H1 (cell line): ENCODE measurements around the gene KLHL30. TPM values are rescaled to one million over a fixed set of nuclear protein-coding genes. Genes with fewer than 3 reads are reported as not detected.

Source experiments
- CTCF ChIA-PET: fragments of 300-600 bp; sonication (Branson Sonifier 250); formaldehyde crosslinking; loops from one replicate; lab custom pipeline; 2021; ENCODE audit not compliant: partially characterized antibody; lab: Charles Lee
- POLR2A ChIA-PET: fragments of 300-600 bp; sonication (Branson Sonifier 250); formaldehyde crosslinking; loops from one replicate; lab custom pipeline; 2021; ENCODE audit warnings: inconsistent platforms; ENCODE audit not compliant: partially characterized antibody; lab: Charles Lee
- DNase-seq, 2 experiments: peaks; one replicate each; pipeline versions ENCODE4 v3.0.0 to v3.0.0-alpha.2; 2010 to 2022; ENCODE audit warnings: low spot score in 2 of 2, low read depth in 1 of 2, mixed read lengths in 1 of 2
- FAIRE-seq: peaks from 2 replicates; lab custom pipeline; 2011; peaks lifted over from hg19 to GRCh38; lab: Jason Lieb, UNC
- H2AFZ ChIP-seq: 2 replicates; pipeline ENCODE4 v1.8.1; 2012; ENCODE audit warnings: low read length, inconsistent platforms
- H2AK5ac ChIP-seq: 2 replicates; pipeline ENCODE4 v1.6.1; 2013; ENCODE audit warnings: low read depth, low read length
- H2BK120ac ChIP-seq: replicated peaks from 2 replicates; pipeline ENCODE3; 2013; ENCODE audit warnings: low read depth, low read length, inconsistent platforms
- H2BK12ac ChIP-seq: 2 replicates; pipeline ENCODE4 v1.6.1; 2013; ENCODE audit warnings: low read depth, low read length
- H2BK15ac ChIP-seq: 2 replicates; pipeline ENCODE4 v1.6.1; 2013; ENCODE audit warnings: low read length
- H2BK20ac ChIP-seq: 2 replicates; pipeline ENCODE4 v1.6.1; 2013; ENCODE audit warnings: low read length
- H2BK5ac ChIP-seq: 2 replicates; pipeline ENCODE4 v1.6.1; 2013; ENCODE audit warnings: low read depth, low read length
- H3K14ac ChIP-seq: 2 replicates; pipeline ENCODE4 v1.6.1; 2013; ENCODE audit warnings: inconsistent platforms; ENCODE audit not compliant: insufficient read length
- H3K18ac ChIP-seq: 2 replicates; pipeline ENCODE4 v1.6.1; 2013; ENCODE audit warnings: low read length; ENCODE audit errors: extremely low read depth
- H3K23ac ChIP-seq: 2 replicates; pipeline ENCODE4 v1.6.1; 2013; ENCODE audit warnings: inconsistent platforms; ENCODE audit not compliant: insufficient read length
- H3K23me2 ChIP-seq: 2 replicates; pipeline ENCODE4 v1.6.1; 2013; ENCODE audit warnings: low read depth, low read length
- H3K27ac ChIP-seq: 2 replicates; pipeline ENCODE4 v1.6.1; 2011; ENCODE audit warnings: low read depth, low read length, inconsistent platforms
- H3K27me3 ChIP-seq, 4 experiments: replicated peaks in 1 of 4; 1 replicate in 1 of 4; 2 replicates in 3 of 4; pipeline versions ENCODE4 v1.6.1 to v1.8.1; 2011 to 2013; ENCODE audit warnings: low read length in 3 of 4, mild to moderate bottlenecking in 3 of 4, inconsistent platforms in 2 of 4, mixed read lengths in 2 of 4, moderate library complexity in 1 of 4; ENCODE audit not compliant: control insufficient read depth in 3 of 4, insufficient read depth in 3 of 4; ENCODE audit errors: extremely low read depth in 1 of 4
- H3K36me3 ChIP-seq, 4 experiments: 2 replicates each; pipeline versions ENCODE4 v1.6.1 to v1.8.1; 2011 to 2013; ENCODE audit warnings: mild to moderate bottlenecking in 4 of 4, low read length in 3 of 4, moderate library complexity in 2 of 4, control low read depth in 1 of 4, inconsistent platforms in 1 of 4; ENCODE audit not compliant: insufficient read depth in 4 of 4, control insufficient read depth in 2 of 4
- H3K4ac ChIP-seq: replicated peaks from 2 replicates; pipeline ENCODE3; 2013; ENCODE audit warnings: low read length, low read depth, mixed read lengths, inconsistent platforms; ENCODE audit not compliant: insufficient read length
- H3K4me1 ChIP-seq, 4 experiments: replicated peaks in 1 of 4; 1 replicate in 1 of 4; 2 replicates in 3 of 4; pipeline versions ENCODE4 v1.6.1 to v1.8.1; 2011 to 2013; ENCODE audit warnings: low read length in 3 of 4, inconsistent platforms in 2 of 4, mixed read lengths in 1 of 4; ENCODE audit not compliant: insufficient read depth in 4 of 4, control insufficient read depth in 3 of 4
- H3K4me2 ChIP-seq, 2 experiments: 2 replicates each; pipeline versions ENCODE4 v1.6.1 to v1.8.1; 2011 to 2013; ENCODE audit warnings: low read depth in 2 of 2, low read length in 2 of 2, control low read depth in 1 of 2, inconsistent platforms in 1 of 2, mild to moderate bottlenecking in 1 of 2; ENCODE audit not compliant: insufficient read depth in 1 of 2
- H3K4me3 ChIP-seq, 4 experiments: fragments of 200-600, 300-600 bp in 1 of 4; sonication (generic), shearing (Covaris generic), sonication (Bioruptor Twin) in 1 of 4; 2 replicates each; pipeline versions ENCODE4 v1.5.1 to v1.8.1; 2011 to 2016; ENCODE audit warnings: low read length in 4 of 4, low read depth in 3 of 4, control low read depth in 2 of 4, inconsistent platforms in 2 of 4, mild to moderate bottlenecking in 2 of 4, mixed read lengths in 1 of 4, moderate library complexity in 1 of 4; ENCODE audit not compliant: insufficient read depth in 2 of 4; ENCODE audit errors: extremely low read depth in 1 of 4
- H3K56ac ChIP-seq: replicated peaks from 2 replicates; pipeline ENCODE3; 2013; ENCODE audit warnings: low read depth, mild to moderate bottlenecking, mixed read lengths, low read length, inconsistent platforms; ENCODE audit not compliant: insufficient read length
- H3K79me1 ChIP-seq: 2 replicates; pipeline ENCODE4 v1.6.1; 2013; ENCODE audit warnings: low read depth, low read length, control low read depth
- H3K79me2 ChIP-seq, 2 experiments: 2 replicates each; pipeline versions ENCODE4 v1.6.1 to v1.8.1; 2012 to 2013; ENCODE audit warnings: low read length in 2 of 2, mild to moderate bottlenecking in 2 of 2, inconsistent platforms in 1 of 2; ENCODE audit not compliant: insufficient read depth in 2 of 2, control insufficient read depth in 1 of 2
- H3K9ac ChIP-seq, 4 experiments: replicated peaks in 1 of 4; 1 replicate in 1 of 4; 2 replicates in 3 of 4; pipeline versions ENCODE4 v1.6.1 to v1.8.1; 2011 to 2013; ENCODE audit warnings: low read depth in 3 of 4, low read length in 3 of 4, control low read depth in 2 of 4, mild to moderate bottlenecking in 2 of 4, moderate library complexity in 2 of 4, inconsistent platforms in 1 of 4; ENCODE audit errors: extremely low read depth in 1 of 4
- H3K9me3 ChIP-seq, 2 experiments: 2 replicates each; pipeline versions ENCODE4 v1.6.1 to v1.8.1; 2012 to 2013; ENCODE audit warnings: mild to moderate bottlenecking in 2 of 2, moderate library complexity in 2 of 2, control low read depth in 1 of 2, inconsistent platforms in 1 of 2, low read depth in 1 of 2, low read length in 1 of 2, mixed read lengths in 1 of 2; ENCODE audit not compliant: insufficient read depth in 2 of 2
- H4K20me1 ChIP-seq, 2 experiments: replicated peaks in 1 of 2; 2 replicates each; pipeline versions ENCODE3 to v1.8.1; 2011 to 2013; ENCODE audit warnings: inconsistent platforms in 2 of 2, low read length in 2 of 2, mild to moderate bottlenecking in 1 of 2; ENCODE audit not compliant: insufficient read depth in 2 of 2, control insufficient read depth in 1 of 2
- H4K5ac ChIP-seq: 2 replicates; pipeline ENCODE4 v1.6.1; 2013; ENCODE audit warnings: low read length, low read depth, mixed read lengths, inconsistent platforms; ENCODE audit not compliant: insufficient read length
- H4K8ac ChIP-seq: 2 replicates; pipeline ENCODE4 v1.8.0; 2013; ENCODE audit warnings: mild to moderate bottlenecking, moderate library complexity, low read length, inconsistent platforms; ENCODE audit not compliant: insufficient read depth; ENCODE audit errors: extremely low read depth
- H4K91ac ChIP-seq: replicated peaks from 2 replicates; pipeline ENCODE3; 2013; ENCODE audit warnings: low read length, mixed read lengths, inconsistent platforms; ENCODE audit not compliant: insufficient read length
- BCL11A ChIP-seq, 2 experiments: IDR thresholded peaks; one replicate each; pipeline ENCODE4 v1.6.1; 2011; ENCODE audit warnings: low read depth in 2 of 2, low read length in 2 of 2, mild to moderate bottlenecking in 2 of 2
- BRCA1 ChIP-seq: IDR thresholded peaks from 2 replicates; pipeline ENCODE4 v1.6.1; 2012; ENCODE audit warnings: low read depth, low read length, improper control_type of control experiment
- CHD2 ChIP-seq: IDR thresholded peaks from 2 replicates; pipeline ENCODE4 v1.6.1; 2012; ENCODE audit warnings: low read length, improper control_type of control experiment
- CREB1 ChIP-seq: IDR thresholded peaks from 2 replicates; pipeline ENCODE4 v1.6.1; 2012; ENCODE audit warnings: inconsistent platforms
- KDM4A ChIP-seq: IDR thresholded peaks from one replicate; pipeline ENCODE4 v1.7.1; 2012; ENCODE audit warnings: low read depth, mild to moderate bottlenecking, moderate library complexity, low read length, inconsistent platforms; ENCODE audit not compliant: severe bottlenecking
- KDM5A ChIP-seq: fragments of 200-600 bp; IDR thresholded peaks from 2 replicates; pipeline ENCODE4 v1.7.1; 2012; ENCODE audit warnings: mild to moderate bottlenecking, low read length, inconsistent platforms, mixed read lengths
- NANOG ChIP-seq: IDR thresholded peaks from 2 replicates; pipeline ENCODE4 v1.6.1; 2011; ENCODE audit warnings: low read length, low read depth, mild to moderate bottlenecking, inconsistent platforms; ENCODE audit not compliant: insufficient read depth, poor library complexity, severe bottlenecking
- POLR2A ChIP-seq, 2 experiments: IDR thresholded peaks; 1 replicate in 1 of 2; 2 replicates in 1 of 2; pipeline ENCODE4 v1.6.1; 2011; ENCODE audit warnings: low read depth in 2 of 2, low read length in 2 of 2, mild to moderate bottlenecking in 2 of 2; ENCODE audit errors: control extremely low read depth in 1 of 2
- SIRT6 ChIP-seq: IDR thresholded peaks from one replicate; pipeline ENCODE4 v1.7.1; 2012; ENCODE audit warnings: low read length, inconsistent platforms
- TAF7 ChIP-seq: optimal IDR thresholded peaks from 2 replicates; pipeline ENCODE3; 2011; ENCODE audit warnings: low read depth, mild to moderate bottlenecking, inconsistent platforms, low read length, moderate library complexity, borderline replicate concordance
- TBP ChIP-seq: IDR thresholded peaks from 2 replicates; pipeline ENCODE4 v1.6.1; 2011; ENCODE audit warnings: low read depth, low read length, improper control_type of control experiment
- WGBS, 2 experiments: shearing (Covaris generic) in 1 of 2; methylation state at CpG; one replicate each; pipeline versions ENCODE4 v1.1.6 to v1.1.7; 2013 to 2015; ENCODE audit warnings: low lambda C conversion rate in 2 of 2, mixed read lengths in 2 of 2, inconsistent platforms in 1 of 2, low coverage in 1 of 2, missing lambda C conversion rate in 1 of 2; ENCODE audit not compliant: insufficient replicate concordance in 2 of 2, insufficient coverage in 1 of 2, insufficient read length in 1 of 2; ENCODE audit errors: extremely low coverage in 1 of 2, missing lambda C conversion rate in 1 of 2; 5-methylcytosine and 5-hydroxymethylcytosine counted together
- polyA plus RNA-seq, 7 experiments: library from polyadenylated mRNA; depleted of rRNA in 3 of 7; stranded (reverse) in 5 of 7; unstranded in 2 of 7; fragments of >200 nt in 5 of 7; fragments of 200-250 nt in 2 of 7; gene quantifications; 1 replicate in 5 of 7; 2 replicates in 1 of 7; 4 replicates in 1 of 7; pipeline versions ENCODE4 v1.2.1 to v1.2.3, GENCODE V29; 2011 to 2013; ENCODE audit warnings: missing spikeins in 2 of 7, mixed read lengths in 2 of 7
- total RNA-seq: library from RNA; stranded (reverse); fragmentation: NEBNext Ultra II Directional; extraction: Animal tissue kit (Norgen Biotek cat#: 25700); gene quantifications from 2 replicates; pipeline ENCODE4 v1.2.1, GENCODE V29; 2021

The KLHL30 gene
- total and polyA plus RNA-seq, 2 of the 8 experiments (the other 6 are each of a cell fraction or from before 2014, with no cell fraction given) = not detected

DNA sequence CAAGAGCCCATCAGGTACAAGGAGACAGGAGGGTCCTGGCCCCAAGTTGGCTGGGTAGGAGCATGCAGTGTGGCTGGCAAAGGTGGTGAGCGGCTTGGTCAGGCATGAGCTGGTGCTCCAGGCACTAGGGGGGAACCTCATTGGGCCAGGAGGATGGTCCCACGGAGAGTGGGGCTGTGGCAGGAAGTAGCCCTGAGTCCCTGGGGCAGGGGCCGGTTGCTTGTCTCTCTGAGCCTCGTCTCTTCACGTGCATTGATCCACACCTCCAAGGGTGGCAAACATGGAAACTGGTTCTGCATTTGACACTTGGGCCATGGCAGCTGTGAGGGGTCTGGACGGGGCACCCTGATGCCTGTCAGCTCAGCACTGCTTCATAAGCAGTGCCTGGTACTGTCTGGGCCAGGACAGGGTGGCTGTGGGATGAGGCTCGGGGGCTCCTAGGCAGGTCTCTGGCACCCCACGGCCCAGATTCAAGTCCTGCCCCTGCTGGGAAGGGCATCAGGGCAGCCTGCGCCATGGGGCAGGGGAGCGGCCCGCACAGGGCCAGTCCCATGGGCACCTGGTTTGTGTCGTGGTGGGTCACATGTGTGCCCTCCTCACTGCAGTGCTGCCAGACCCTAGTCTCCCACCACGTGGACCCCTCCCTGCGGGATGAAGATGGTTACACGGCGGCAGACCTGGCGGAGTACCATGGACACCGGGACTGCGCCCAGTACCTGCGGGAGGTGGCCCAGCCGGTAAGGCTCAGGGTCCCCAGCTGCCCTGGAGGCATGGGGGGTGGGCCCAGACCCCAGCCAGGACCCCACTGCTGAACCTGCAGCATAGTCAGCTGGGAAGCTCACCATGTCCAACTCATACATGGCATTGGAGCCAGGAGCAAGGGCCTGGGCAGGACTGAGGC, 21.9 kb upstream of the KLHL30 start:
- Histone ChIP-seq H2BK15ac (no peak overlapping the region), H3K27me3 (no peaks in the 10 kb centered on the region; a peak in 1 of 7 replicates), H3K36me3 (no peaks in the 10 kb centered on the region), H2AK5ac (no peak overlapping the region), H4K20me1 (no peaks in the 10 kb centered on the region), H3K9me3 (peaks cover 0 to 5% of the 10 kb centered on the region in 2 experiments; a peak in 1 of 4 replicates), H3K79me1 (no peaks in the 10 kb centered on the region), H4K91ac (no peak overlapping the region), H3K14ac (no peak overlapping the region), H3K4ac (no peak overlapping the region), H3K4me2 (no peak overlapping the region), H2BK20ac (no peak overlapping the region), H3K4me3 (no peak overlapping the region), H2AFZ (no peak overlapping the region), H2BK12ac (no peak overlapping the region), H2BK120ac (no peak overlapping the region), H4K8ac (no peak overlapping the region), H3K4me1 (peaks cover 0 to 6% (median 2%) of the 10 kb centered on the region in 4 experiments; a peak in 3 of 7 replicates), H3K27ac (no peak overlapping the region), H2BK5ac (no peak overlapping the region), H3K79me2 (no peaks in the 10 kb centered on the region), H3K9ac (no peak overlapping the region), H3K18ac (no peak overlapping the region), H3K23ac (no peak overlapping the region), H4K5ac (no peak overlapping the region), H3K56ac (no peak overlapping the region), H3K23me2 (peaks cover 14% of the 10 kb centered on the region; the same call in 1 of the 2 replicates)
- TF ChIP-seq NANOG (no peak), KDM5A (no peak), CHD2 (no peak), BCL11A (IDR thresholded peaks at IDR 0.05; ENCODE audit: low read depth in 2 of 2, low read length in 2 of 2) (no peak), POLR2A (IDR thresholded peaks at IDR 0.05; ENCODE audit: control extremely low read depth in 1 of 2, low read depth in 2 of 2, low read length in 2 of 2) (no peak), TBP (no peak), TAF7 (no peak), BRCA1 (no peak), CREB1 (no peak), SIRT6 (no peak), KDM4A (no peak)
- no peak for FAIRE-seq
- ChIA-PET POLR2A (interaction anchor here (0.8 kb wide), 1 partner anchor 12 kb away, joined by 3 read pairs; no protein-coding TSS in a partner anchor), CTCF (interaction anchor here (0.8 to 1.5 kb wide), 2 partner anchors 24 to 35 kb away, joined by 3 to 4 read pairs; no protein-coding TSS in a partner anchor)
- no peak for DNase-seq
- 91% methylated on average over 21 of the region's 21 CpGs; no CpG with 5 or more reads in 1 of the 2 experiments for WGBS, 2 experiments
